HEK293 (cell line): ENCODE results near the gene CABP7.

ENCODE experiments used
- CTCF ChIA-PET: fragments of 350-600 bp; formaldehyde crosslinking; extraction: SDS; loops from one replicate; lab custom pipeline; 2021; ENCODE audit warnings: antibody characterized with exemption; lab: Yijun Ruan, JAX
- POLR2A ChIA-PET: fragments of 300-600 bp; formaldehyde crosslinking; extraction: SDS; loops from one replicate; lab custom pipeline; 2020; ENCODE audit warnings: antibody characterized with exemption, inconsistent platforms; lab: Yijun Ruan, JAX
- H3K27ac ChIP-seq: fragments of 200-500 bp; sonication (Bioruptor generic); 2 replicates; pipeline ENCODE4 v1.5.1; 2014; ENCODE audit warnings: low read depth, low read length, control low read depth, inconsistent platforms; ENCODE audit errors: extremely low read depth
- H3K36me3 ChIP-seq, 2 experiments: fragments of 200-500 bp in 1 of 2; sonication (Bioruptor generic) in 1 of 2; 1 replicate in 1 of 2; 2 replicates in 1 of 2; pipeline ENCODE4 v1.5.1; 2014 to 2017; ENCODE audit warnings: inconsistent platforms in 2 of 2, low read length in 2 of 2; ENCODE audit not compliant: control insufficient read depth in 2 of 2, insufficient read depth in 1 of 2
- H3K4me1 ChIP-seq: fragments of 200-500 bp; sonication (Bioruptor generic); 2 replicates; pipeline ENCODE4 v1.5.1; 2014; ENCODE audit warnings: mild to moderate bottlenecking, low read length, inconsistent platforms; ENCODE audit not compliant: control insufficient read depth, insufficient read depth
- H3K4me3 ChIP-seq: 2 replicates; pipeline ENCODE4 v1.5.1; 2011; ENCODE audit warnings: low read depth, mild to moderate bottlenecking, control low read depth, low read length, moderate library complexity
- H3K9me3 ChIP-seq: fragments of 200-500 bp; sonication (Bioruptor generic); 2 replicates; pipeline ENCODE4 v1.5.1; 2014; ENCODE audit warnings: low read depth, low read length, inconsistent platforms; ENCODE audit not compliant: control insufficient read depth, insufficient read depth
- GLIS2 ChIP-seq: fragments of 450-650 bp; formaldehyde crosslinking; IDR thresholded peaks from 2 replicates; pipeline ENCODE4 v1.5.1; 2016; ENCODE audit warnings: missing biosample characterization, missing genetic modification characterization
- KLF7 ChIP-seq: fragments of 450-650 bp; formaldehyde crosslinking; IDR thresholded peaks from 2 replicates; pipeline ENCODE4 v1.5.1; 2016; ENCODE audit warnings: missing biosample characterization, missing genetic modification characterization, borderline replicate concordance
- MZF1 ChIP-seq: fragments of 450-650 bp; formaldehyde crosslinking; IDR thresholded peaks from 2 replicates; pipeline ENCODE4 v1.5.1; 2017; ENCODE audit warnings: missing biosample characterization, missing genetic modification characterization, borderline replicate concordance
- REPIN1 ChIP-seq: fragments of 450-650 bp; formaldehyde crosslinking; IDR thresholded peaks from 2 replicates; pipeline ENCODE4 v1.5.1; 2017; ENCODE audit warnings: missing biosample characterization, missing genetic modification characterization, low read depth
- ZFP3 ChIP-seq: fragments of 450-650 bp; formaldehyde crosslinking; IDR thresholded peaks from 2 replicates; pipeline ENCODE4 v1.5.1; 2016; ENCODE audit warnings: low read depth, missing biosample characterization, missing genetic modification characterization
- ZFP69B ChIP-seq: fragments of 450-650 bp; formaldehyde crosslinking; IDR thresholded peaks from 2 replicates; pipeline ENCODE4 v1.5.1; 2016; ENCODE audit warnings: missing biosample characterization, missing genetic modification characterization
- ZNF10 ChIP-seq: fragments of 450-650 bp; formaldehyde crosslinking; IDR thresholded peaks from 2 replicates; pipeline ENCODE4 v1.5.1; 2017; ENCODE audit warnings: missing biosample characterization, missing genetic modification characterization
- ZNF133 ChIP-seq: fragments of 450-650 bp; formaldehyde crosslinking; IDR thresholded peaks from 2 replicates; pipeline ENCODE4 v1.5.1; 2016; ENCODE audit warnings: missing biosample characterization, missing genetic modification characterization
- ZNF140 ChIP-seq: fragments of 450-650 bp; formaldehyde crosslinking; IDR thresholded peaks from 2 replicates; pipeline ENCODE4 v1.5.1; 2016; ENCODE audit warnings: missing biosample characterization, missing genetic modification characterization
- ZNF157 ChIP-seq: fragments of 450-650 bp; formaldehyde crosslinking; IDR thresholded peaks from 2 replicates; pipeline ENCODE4 v1.5.1; 2016; ENCODE audit warnings: missing biosample characterization, missing genetic modification characterization
- ZNF184 ChIP-seq: fragments of 450-650 bp; IDR thresholded peaks from 2 replicates; pipeline ENCODE4 v1.5.1; 2018; ENCODE audit warnings: missing biosample characterization, mild to moderate bottlenecking, missing genetic modification characterization
- ZNF366 ChIP-seq: fragments of 450-650 bp; formaldehyde crosslinking; conservative IDR thresholded peaks from 2 replicates; pipeline ENCODE4 v1.5.1; 2016; ENCODE audit warnings: missing biosample characterization, missing genetic modification characterization
- ZNF48 ChIP-seq: fragments of 450-650 bp; formaldehyde crosslinking; IDR thresholded peaks from 2 replicates; pipeline ENCODE4 v1.5.1; 2016; ENCODE audit warnings: missing biosample characterization, missing genetic modification characterization
- ZNF571 ChIP-seq: fragments of 450-650 bp; formaldehyde crosslinking; IDR thresholded peaks from 2 replicates; pipeline ENCODE4 v1.5.0; 2017; ENCODE audit warnings: missing biosample characterization, missing genetic modification characterization
- ZNF776 ChIP-seq: fragments of 450-650 bp; formaldehyde crosslinking; IDR thresholded peaks from 2 replicates; pipeline ENCODE4 v1.5.0; 2017; ENCODE audit warnings: missing biosample characterization, missing genetic modification characterization, borderline replicate concordance
- ZSCAN30 ChIP-seq: fragments of 450-650 bp; IDR thresholded peaks from 2 replicates; pipeline ENCODE4 v1.5.1; 2018; ENCODE audit warnings: missing biosample characterization, mild to moderate bottlenecking, missing genetic modification characterization, moderate library complexity
- TF ChIP-seq, protein P1 (sequence below): fragments of 450-650 bp; formaldehyde crosslinking; IDR thresholded peaks from 2 replicates; pipeline ENCODE4 v1.5.1; 2016; ENCODE audit warnings: missing biosample characterization, missing genetic modification characterization, low read depth
- TF ChIP-seq, protein P2 (sequence below): fragments of 450-650 bp; formaldehyde crosslinking; IDR thresholded peaks from 2 replicates; pipeline ENCODE4 v1.5.1; 2016; ENCODE audit warnings: missing biosample characterization, missing genetic modification characterization
- TF ChIP-seq, protein P3 (sequence below): fragments of 450-650 bp; formaldehyde crosslinking; IDR thresholded peaks from 2 replicates; pipeline ENCODE4 v1.5.1; 2016; ENCODE audit warnings: missing biosample characterization, missing genetic modification characterization
- TF ChIP-seq, protein P4 (sequence below): fragments of 450-650 bp; formaldehyde crosslinking; IDR thresholded peaks from 2 replicates; pipeline ENCODE4 v1.5.1; 2016; ENCODE audit warnings: missing biosample characterization, missing genetic modification characterization

CABP7 gene

DNA sequence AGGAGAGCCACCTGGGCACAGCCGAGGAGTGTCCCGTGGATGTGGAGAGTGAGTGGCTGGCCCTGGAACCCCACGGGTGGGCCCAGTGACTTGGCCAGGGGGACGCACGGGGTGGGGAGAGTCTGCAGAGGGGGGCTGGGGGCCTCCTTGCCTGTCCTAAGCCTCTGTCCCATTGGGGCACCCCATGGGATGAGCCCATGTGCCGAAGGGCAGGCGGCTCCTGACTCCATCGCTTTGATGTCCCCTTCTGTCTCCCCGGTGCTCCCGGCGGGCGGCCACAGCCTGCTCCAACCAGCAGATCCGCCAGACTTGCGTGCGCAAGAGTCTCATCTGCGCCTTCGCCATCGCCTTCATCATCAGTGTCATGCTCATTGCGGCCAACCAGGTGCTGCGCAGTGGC lies 9.4 kb downstream of the CABP7 start:
- Histone ChIP-seq H3K36me3 (peaks cover 0 to 3% of the 10 kb centered on the region in 2 experiments; a peak in 1 of 3 replicates), H3K27ac (no peak overlapping the region)
- CTCF ChIA-PET = no interaction called here
- TF ChIP-seq ZNF571 (no peak), ZFP3 (tag by site-specific recombination) (no peak), ZNF48 (tag by site-specific recombination) (no peak), ZNF366 (tag by site-specific recombination) (no peak), REPIN1 (tag by site-specific recombination) (no peak), ZNF140 (no peak), ZNF10 (no peak), ZNF184 (tag by site-specific recombination) (no peak), ZNF133 (no peak), ZNF157 (no peak), ZFP69B (tag by site-specific recombination) (no peak), ZSCAN30 (no peak), KLF7 (no peak)
- TF ChIP-seq, protein P1, sequence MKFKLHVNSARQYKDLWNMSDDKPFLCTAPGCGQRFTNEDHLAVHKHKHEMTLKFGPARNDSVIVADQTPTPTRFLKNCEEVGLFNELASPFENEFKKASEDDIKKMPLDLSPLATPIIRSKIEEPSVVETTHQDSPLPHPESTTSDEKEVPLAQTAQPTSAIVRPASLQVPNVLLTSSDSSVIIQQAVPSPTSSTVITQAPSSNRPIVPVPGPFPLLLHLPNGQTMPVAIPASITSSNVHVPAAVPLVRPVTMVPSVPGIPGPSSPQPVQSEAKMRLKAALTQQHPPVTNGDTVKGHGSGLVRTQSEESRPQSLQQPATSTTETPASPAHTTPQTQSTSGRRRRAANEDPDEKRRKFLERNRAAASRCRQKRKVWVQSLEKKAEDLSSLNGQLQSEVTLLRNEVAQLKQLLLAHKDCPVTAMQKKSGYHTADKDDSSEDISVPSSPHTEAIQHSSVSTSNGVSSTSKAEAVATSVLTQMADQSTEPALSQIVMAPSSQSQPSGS (tag by site-specific recombination) = no peak
- TF ChIP-seq, protein P2, sequence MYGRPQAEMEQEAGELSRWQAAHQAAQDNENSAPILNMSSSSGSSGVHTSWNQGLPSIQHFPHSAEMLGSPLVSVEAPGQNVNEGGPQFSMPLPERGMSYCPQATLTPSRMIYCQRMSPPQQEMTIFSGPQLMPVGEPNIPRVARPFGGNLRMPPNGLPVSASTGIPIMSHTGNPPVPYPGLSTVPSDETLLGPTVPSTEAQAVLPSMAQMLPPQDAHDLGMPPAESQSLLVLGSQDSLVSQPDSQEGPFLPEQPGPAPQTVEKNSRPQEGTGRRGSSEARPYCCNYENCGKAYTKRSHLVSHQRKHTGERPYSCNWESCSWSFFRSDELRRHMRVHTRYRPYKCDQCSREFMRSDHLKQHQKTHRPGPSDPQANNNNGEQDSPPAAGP (tag by site-specific recombination) = no peak
- TF ChIP-seq, protein P3, sequence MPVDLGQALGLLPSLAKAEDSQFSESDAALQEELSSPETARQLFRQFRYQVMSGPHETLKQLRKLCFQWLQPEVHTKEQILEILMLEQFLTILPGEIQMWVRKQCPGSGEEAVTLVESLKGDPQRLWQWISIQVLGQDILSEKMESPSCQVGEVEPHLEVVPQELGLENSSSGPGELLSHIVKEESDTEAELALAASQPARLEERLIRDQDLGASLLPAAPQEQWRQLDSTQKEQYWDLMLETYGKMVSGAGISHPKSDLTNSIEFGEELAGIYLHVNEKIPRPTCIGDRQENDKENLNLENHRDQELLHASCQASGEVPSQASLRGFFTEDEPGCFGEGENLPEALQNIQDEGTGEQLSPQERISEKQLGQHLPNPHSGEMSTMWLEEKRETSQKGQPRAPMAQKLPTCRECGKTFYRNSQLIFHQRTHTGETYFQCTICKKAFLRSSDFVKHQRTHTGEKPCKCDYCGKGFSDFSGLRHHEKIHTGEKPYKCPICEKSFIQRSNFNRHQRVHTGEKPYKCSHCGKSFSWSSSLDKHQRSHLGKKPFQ (tag by site-specific recombination) = no peak
- TF ChIP-seq, protein P4, sequence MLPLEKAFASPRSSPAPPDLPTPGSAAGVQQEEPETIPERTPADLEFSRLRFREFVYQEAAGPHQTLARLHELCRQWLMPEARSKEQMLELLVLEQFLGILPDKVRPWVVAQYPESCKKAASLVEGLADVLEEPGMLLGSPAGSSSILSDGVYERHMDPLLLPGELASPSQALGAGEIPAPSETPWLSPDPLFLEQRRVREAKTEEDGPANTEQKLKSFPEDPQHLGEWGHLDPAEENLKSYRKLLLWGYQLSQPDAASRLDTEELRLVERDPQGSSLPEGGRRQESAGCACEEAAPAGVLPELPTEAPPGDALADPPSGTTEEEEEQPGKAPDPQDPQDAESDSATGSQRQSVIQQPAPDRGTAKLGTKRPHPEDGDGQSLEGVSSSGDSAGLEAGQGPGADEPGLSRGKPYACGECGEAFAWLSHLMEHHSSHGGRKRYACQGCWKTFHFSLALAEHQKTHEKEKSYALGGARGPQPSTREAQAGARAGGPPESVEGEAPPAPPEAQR (tag by site-specific recombination) = no peak
- TF ChIP-seq, all 188 proteins: peak for 0
- POLR2A ChIA-PET = no interaction called here
- Histone ChIP-seq H3K9me3 (no peaks in the 10 kb centered on the region), H3K4me1 (peaks cover 6% of the 10 kb centered on the region; the same call in 1 of the 2 replicates), H3K4me3 (no peak overlapping the region)

DNA sequence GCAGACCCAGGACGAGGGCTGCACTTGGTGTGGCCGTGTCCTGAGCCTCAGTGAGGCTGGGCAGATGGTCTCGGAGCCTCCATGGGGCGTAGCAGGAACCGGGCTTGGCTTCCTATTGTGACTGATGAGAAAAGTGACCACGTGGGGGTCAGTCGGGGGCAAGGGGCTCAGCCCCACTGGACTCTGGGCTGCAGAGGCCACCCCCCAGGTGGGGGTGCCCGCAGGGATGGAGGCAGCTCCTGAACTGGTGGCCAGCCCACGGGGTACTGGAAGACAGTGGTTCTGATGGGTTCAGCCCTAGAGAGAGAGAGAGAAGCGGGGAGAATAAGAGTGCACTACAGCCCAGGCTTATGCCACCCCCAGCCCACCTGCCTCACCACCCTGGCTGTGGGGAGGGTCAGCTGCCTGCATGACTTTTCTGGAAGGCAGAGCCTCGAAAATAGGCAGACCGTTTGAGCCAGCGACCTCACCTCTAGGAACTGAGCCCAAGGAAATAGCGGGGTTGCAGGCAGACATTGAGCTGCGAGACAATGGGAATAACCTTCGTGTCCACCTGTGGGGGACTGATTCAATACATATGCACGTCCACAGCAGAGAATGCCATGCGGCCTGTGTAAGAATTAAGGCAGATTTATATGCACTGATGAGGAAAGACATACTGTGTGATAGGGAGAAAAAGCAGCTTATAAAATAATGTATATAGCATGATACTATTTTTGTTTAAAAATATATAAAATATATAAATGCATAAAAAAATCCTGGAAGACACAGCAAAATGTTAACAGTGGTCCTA lies 11.5 kb downstream of the CABP7 start:
- H3K9me3 ChIP-seq = no peaks in the 10 kb centered on the region
- no peak overlapping the region for H3K27ac ChIP-seq
- no peak overlapping the region for H3K4me3 ChIP-seq
- H3K36me3 ChIP-seq = peaks cover 0 to 3% of the 10 kb centered on the region in 2 experiments; a peak in 1 of 3 replicates
- POLR2A ChIA-PET = no interaction called here
- 0 out of 2 replicates have a peak, but pooled peaks have one; percentile 26 for TF ChIP-seq GLIS2
- TF ChIP-seq MZF1 = peak; percentile 73; the same call in 1 of the 2 replicates
- TF ChIP-seq ZNF776 (tag by site-specific recombination) = no peak
- peaks cover 6% of the 10 kb centered on the region; the same call in 1 of the 2 replicates for H3K4me1 ChIP-seq
- CTCF ChIA-PET = no interaction called here
